ENCODE results near the gene SERP1.

SERP1 gene

GRCh38 chr3:150581174-150581573 lies 34.9 kb upstream of the SERP1 start:
- no peak for DNase-seq (ENCODE audit: low read depth)
- no peak for TF ChIP-seq CTCF (conservative IDR thresholded peaks at IDR 0.05; ENCODE audit: low read depth, low read length)
- no peak overlapping the region for H3K4me3 ChIP-seq (ENCODE audit: low read length)

- TF ChIP-seq CTCF (conservative IDR thresholded peaks at IDR 0.05; ENCODE audit: low read depth, low read length): no peak
- H3K4me3 ChIP-seq (ENCODE audit: low read length): no peak overlapping the region
- no peak for DNase-seq (ENCODE audit: low read depth)
These were observed 31.6 kb upstream of the SERP1 start for GRCh38 chr3:150577855-150578254.

GRCh38 chr3:150567328-150567727 lies 21.0 kb upstream of the SERP1 start:
- no peak for DNase-seq (ENCODE audit: low read depth)
- H3K4me3 ChIP-seq (ENCODE audit: low read length): no peak overlapping the region
- no peak for TF ChIP-seq CTCF (conservative IDR thresholded peaks at IDR 0.05; ENCODE audit: low read depth, low read length)

GRCh38 chr3:150564243-150564642 lies 17.9 kb upstream of the SERP1 start:
- no peak overlapping the region for H3K4me3 ChIP-seq (ENCODE audit: low read length)
- TF ChIP-seq CTCF (conservative IDR thresholded peaks at IDR 0.05; ENCODE audit: low read depth, low read length): no peak
- no peak for DNase-seq (ENCODE audit: low read depth)

GRCh38 chr3:150557725-150558124 lies 11.4 kb upstream of the SERP1 start:
- H3K4me3 ChIP-seq (ENCODE audit: low read length): no peak overlapping the region
- no peak for DNase-seq (ENCODE audit: low read depth)
- TF ChIP-seq CTCF (conservative IDR thresholded peaks at IDR 0.05; ENCODE audit: low read depth, low read length): no peak

GRCh38 chr3:150556792-150557191 lies 10.5 kb upstream of the SERP1 start:
- DNase-seq (ENCODE audit: low read depth): no peak
- no peak for TF ChIP-seq CTCF (conservative IDR thresholded peaks at IDR 0.05; ENCODE audit: low read depth, low read length)
- no peak overlapping the region for H3K4me3 ChIP-seq (ENCODE audit: low read length)

GRCh38 chr3:150555859-150556436 lies 9.7 kb upstream of the SERP1 start:
- TF ChIP-seq CTCF (conservative IDR thresholded peaks at IDR 0.05; ENCODE audit: low read depth, low read length): no peak

More at GRCh38 chr3:150555859-150556436, 9.7 kb upstream of the SERP1 start:
- no peak overlapping the region for H3K4me3 ChIP-seq (ENCODE audit: low read length)
- DNase-seq (ENCODE audit: low read depth): no peak

Measured in retinal pigment epithelial cell (primary cell).